Measurements from ENCODE around the gene CCDC183. TPM values are rescaled to one million over a fixed set of nuclear protein-coding genes. Genes with fewer than 3 reads are reported as not detected.
"Not testable (repeated sequence)": the region's sequence is repeated elsewhere in the genome, so short reads cannot be mapped to it uniquely, and the experiment has no call there.

Gene CCDC183
- total RNA-seq, 4 donors from 2014 or later: 1.4 to 3.4 (median 2.0) TPM; not detected in 1

DNA sequence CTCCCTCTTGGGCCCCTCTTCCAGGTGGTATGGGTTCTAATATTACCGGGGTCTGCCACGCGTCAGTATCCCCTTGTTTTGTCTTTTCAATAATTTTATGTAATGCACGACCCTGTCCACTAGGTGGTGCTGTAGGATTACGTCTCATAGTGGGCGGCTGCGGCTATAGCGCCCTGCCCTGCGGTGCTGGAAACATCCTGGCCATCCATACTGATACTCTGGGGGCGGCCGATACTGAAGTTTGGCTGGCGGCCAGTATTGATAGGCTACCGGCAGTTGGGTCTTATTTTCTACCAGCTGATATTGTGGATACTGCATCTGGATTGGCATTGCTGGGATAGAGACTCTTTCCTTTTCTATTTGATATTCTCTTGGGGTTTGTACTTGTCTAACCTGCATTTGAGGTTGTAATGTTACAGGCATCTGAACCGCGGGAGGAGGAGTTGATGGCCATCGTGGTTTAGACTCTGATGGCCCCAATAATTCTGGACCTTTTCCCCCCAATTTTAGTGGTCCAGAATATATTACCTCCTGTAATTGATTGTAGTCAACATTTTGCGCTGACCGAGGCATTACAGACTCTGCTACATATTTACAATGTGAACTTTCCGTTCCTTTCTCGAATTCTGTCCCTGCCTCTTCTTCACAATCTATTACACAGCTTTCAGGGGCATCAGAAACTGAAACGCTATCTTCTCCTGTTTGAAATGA, 8.3 kb upstream of the CCDC183 start:
- Histone ChIP-seq H3K9me3 (no peaks in the 10 kb centered on the region), H3K4me3 (no peak overlapping the region), H3K4me1 (peaks cover 0 to 36% (median 13%) of the 10 kb centered on the region in 3 donors), H3K27ac (no peak overlapping the region), H3K36me3 (peaks cover 0 to 3% of the 10 kb centered on the region in 2 donors), H3K27me3 (no peaks in the 10 kb centered on the region)
- no peak for TF ChIP-seq EP300 (IDR thresholded peaks at IDR 0.05)
- TF ChIP-seq, protein P1, sequence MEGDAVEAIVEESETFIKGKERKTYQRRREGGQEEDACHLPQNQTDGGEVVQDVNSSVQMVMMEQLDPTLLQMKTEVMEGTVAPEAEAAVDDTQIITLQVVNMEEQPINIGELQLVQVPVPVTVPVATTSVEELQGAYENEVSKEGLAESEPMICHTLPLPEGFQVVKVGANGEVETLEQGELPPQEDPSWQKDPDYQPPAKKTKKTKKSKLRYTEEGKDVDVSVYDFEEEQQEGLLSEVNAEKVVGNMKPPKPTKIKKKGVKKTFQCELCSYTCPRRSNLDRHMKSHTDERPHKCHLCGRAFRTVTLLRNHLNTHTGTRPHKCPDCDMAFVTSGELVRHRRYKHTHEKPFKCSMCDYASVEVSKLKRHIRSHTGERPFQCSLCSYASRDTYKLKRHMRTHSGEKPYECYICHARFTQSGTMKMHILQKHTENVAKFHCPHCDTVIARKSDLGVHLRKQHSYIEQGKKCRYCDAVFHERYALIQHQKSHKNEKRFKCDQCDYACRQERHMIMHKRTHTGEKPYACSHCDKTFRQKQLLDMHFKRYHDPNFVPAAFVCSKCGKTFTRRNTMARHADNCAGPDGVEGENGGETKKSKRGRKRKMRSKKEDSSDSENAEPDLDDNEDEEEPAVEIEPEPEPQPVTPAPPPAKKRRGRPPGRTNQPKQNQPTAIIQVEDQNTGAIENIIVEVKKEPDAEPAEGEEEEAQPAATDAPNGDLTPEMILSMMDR (IDR thresholded peaks at IDR 0.05): peak; percentile 84 to 89 (median 85)
- ATAC-seq: no peak
- 0 to 25% methylated on average over 7 to 16 of the region's 21 CpGs for WGBS, 2 donors (ENCODE audit: low coverage in 1 of 2)

DNA sequence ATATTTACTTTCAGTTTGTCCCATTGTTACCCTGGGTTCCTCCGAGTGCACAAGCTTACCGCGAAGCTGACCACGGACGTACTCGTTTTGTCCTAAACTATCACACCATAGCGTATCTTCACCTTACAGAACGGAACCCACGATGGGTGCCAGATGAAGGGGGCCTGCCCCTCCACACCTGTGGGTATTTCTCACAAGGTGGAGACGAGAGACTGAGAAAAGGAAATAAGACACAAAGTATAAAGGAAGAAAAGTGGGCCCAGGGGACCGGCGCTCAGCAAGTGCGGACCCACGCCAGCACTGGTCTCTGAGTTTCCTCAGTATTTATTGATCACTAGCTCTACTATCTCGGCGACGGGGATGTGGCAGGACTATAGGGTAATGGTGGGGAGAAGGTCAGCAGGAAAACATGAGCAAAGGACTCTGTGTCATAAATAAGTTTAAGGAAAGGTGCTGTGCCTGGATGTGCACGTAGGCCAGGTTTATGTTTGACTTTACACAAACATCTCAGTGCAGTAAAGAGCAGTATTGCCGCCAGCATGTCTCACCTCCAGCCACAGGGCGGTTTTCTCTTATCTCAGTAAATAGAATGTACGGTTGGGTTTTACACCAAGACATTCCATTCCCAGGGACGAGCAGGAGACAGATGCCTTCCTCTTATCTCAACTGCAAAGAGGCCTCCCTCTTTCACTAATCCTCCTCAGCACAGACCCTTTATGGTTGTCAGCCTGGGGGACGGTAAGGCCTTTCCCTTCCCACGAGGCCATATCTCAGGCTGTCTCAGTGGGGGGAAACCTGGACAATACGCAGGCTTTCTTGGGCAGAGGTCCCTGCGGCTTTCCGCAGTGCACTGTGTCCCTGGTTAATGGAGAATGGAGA, 7.3 kb upstream of the CCDC183 start:
- H3K36me3 ChIP-seq: peaks cover 0 to 13% of the 10 kb centered on the region in 2 donors
- not testable (repeated sequence) for H3K9me3 ChIP-seq, H3K27ac ChIP-seq, H3K27me3 ChIP-seq, H3K4me3 ChIP-seq, ATAC-seq
- 77% methylated on average over 6 to 25 of the region's 27 CpGs for WGBS, 2 donors (ENCODE audit: low coverage in 1 of 2)
- H3K4me1 ChIP-seq: peaks cover 0 to 37% (median 13%) of the 10 kb centered on the region in 3 donors

DNA sequence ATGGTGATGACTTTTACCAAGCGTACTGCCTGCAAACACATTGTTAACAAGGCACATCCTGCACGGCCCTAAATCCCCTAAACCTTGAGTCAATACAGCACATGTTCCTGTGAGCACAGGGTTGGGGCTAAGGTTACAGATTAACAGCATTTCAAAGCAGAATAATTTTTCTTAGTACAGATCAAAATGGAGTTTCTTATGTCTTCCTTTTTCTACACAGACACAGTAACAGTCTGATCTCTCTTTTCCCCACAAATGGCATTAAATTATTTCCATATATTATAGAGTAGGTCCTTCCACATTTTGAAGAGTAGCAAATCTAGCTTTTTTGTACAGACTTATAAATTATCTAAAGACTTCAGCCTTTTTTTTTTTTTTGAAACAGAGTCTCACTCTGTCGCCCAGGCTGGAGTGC, 6.6 kb upstream of the CCDC183 start:
- Histone ChIP-seq H3K27me3 (no peaks in the 10 kb centered on the region), H3K9me3 (no peaks in the 10 kb centered on the region), H3K4me1 (peaks cover 0 to 37% (median 13%) of the 10 kb centered on the region in 3 donors), H3K4me3 (no peak overlapping the region), H3K36me3 (peaks cover 0 to 17% of the 10 kb centered on the region in 2 donors), H3K27ac (peak overlapping the region in 1 of 4 donors; percentile 95)
- ATAC-seq: no peak
- TF ChIP-seq, protein P1 (IDR thresholded peaks at IDR 0.05): no peak
- TF ChIP-seq POLR2AphosphoS5 (IDR thresholded peaks at IDR 0.05): no peak
- no peak for TF ChIP-seq EP300 (IDR thresholded peaks at IDR 0.05)
- TF ChIP-seq POLR2A (IDR thresholded peaks at IDR 0.05): no peak
- WGBS, 2 donors (ENCODE audit: low coverage in 1 of 2): 78 to 86% methylated on average over 1 to 3 of the region's 3 CpGs

DNA sequence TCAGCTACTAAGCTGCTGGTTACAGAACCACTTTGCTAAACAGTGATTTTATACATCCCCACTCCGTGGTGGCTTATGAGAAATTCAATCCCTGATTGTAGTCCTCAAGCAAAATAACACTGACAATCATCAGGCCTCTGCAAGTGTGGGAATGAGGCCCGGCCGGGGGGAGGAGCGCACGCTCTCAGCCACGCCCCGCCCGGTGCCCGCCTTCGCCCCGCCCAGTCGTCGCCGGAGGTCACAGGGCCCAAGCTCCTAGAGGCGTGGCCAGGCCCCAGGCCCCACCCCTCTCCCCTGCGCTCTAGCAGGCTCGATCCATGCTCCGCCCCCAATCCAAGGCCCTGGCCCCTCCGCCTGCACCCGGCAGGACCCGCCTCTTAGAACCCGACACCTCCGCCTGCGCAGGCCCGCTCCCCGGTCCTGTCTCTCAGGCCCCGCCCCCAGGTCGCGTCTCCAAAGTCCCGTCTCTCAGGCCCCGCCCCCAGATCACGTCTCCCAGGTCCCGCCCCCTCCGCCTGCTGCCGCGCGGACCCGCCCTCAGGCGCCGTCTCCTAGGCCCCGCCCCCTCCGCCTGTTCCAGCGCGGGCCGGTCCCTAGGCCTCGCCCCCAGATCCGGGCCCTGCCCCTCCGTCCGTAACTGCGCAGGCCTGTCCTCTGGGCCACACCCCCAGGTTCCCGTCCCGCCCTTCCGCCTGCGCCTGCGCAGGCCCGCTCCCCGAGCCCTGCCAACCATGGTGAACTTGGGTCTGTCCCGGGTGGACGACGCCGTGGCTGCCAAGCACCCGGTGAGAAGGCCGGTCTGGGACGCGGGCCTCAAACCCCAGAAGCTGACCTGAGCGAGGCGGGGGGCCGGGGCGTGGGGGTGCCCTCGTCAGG, 5.3 kb upstream of the CCDC183 start, which contains the start of gene TMEM141:
Gene TMEM141 (plus strand): TSS at position 705 of the 876 bp plus-strand sequence. CDS start 27 bp downstream, at position 732.
- peaks cover under 1% of the 10 kb centered on the region for H3K27me3 ChIP-seq
- no peaks in the 10 kb centered on the region for H3K9me3 ChIP-seq
- 2% methylated on average over 11 of the region's 70 CpGs; no CpG with 5 or more reads in 1 of the 2 donors for WGBS, 2 donors (ENCODE audit: low coverage in 1 of 2)
- peaks cover 0 to 37% (median 13%) of the 10 kb centered on the region in 3 donors for H3K4me1 ChIP-seq
- peak; percentile 95 for ATAC-seq
- peak within 1 kb of the TSS; percentile 70 to 86 for H3K4me3 ChIP-seq
- TF ChIP-seq POLR2A (IDR thresholded peaks at IDR 0.05) (peak in 1 of 2 donors; percentile 52), POLR2AphosphoS5 (IDR thresholded peaks at IDR 0.05) (peak; percentile 50), EP300 (IDR thresholded peaks at IDR 0.05) (no peak)
- TF ChIP-seq, protein P1 (IDR thresholded peaks at IDR 0.05): peak in 1 of 4 experiments; percentile 9
- peaks cover 0 to 18% of the 10 kb centered on the region in 2 donors for H3K36me3 ChIP-seq
- H3K27ac ChIP-seq: peak within 1 kb of the TSS; percentile 77 to 95 (median 94)

All from gastroesophageal sphincter (tissue), 4 donors.